ENCODE measurements around the gene TJP1. TPM values are rescaled to one million over a fixed set of nuclear protein-coding genes. Genes with fewer than 3 reads are reported as not detected.

TJP1 gene
- total RNA-seq, 1 donor from 2014 or later: 148 TPM

GRCh38 chr15:29792426-29793159 is 29.7 kb downstream of the TJP1 start:
- DNase-seq (ENCODE audit: low read depth): no peak
- H3K36me3 ChIP-seq (ENCODE audit: control insufficient read depth, insufficient read depth, low read length): no peaks in the 10 kb centered on the region
- TF ChIP-seq CTCF (IDR thresholded peaks at IDR 0.05; ENCODE audit: insufficient read depth, low read length, poor library complexity, severe bottlenecking): no peak
- H3K4me3 ChIP-seq (ENCODE audit: low read depth, low read length): no peak overlapping the region
- H3K27me3 ChIP-seq (ENCODE audit: control insufficient read depth, insufficient read depth, low read length): no peaks in the 10 kb centered on the region

- no peaks in the 10 kb centered on the region for H3K27me3 ChIP-seq (ENCODE audit: control insufficient read depth, insufficient read depth, low read length)
- TF ChIP-seq CTCF (IDR thresholded peaks at IDR 0.05; ENCODE audit: insufficient read depth, low read length, poor library complexity, severe bottlenecking): no peak
These were observed 31.7 kb downstream of the TJP1 start for GRCh38 chr15:29790607-29791006.

GRCh38 chr15:29789871-29790270 is 32.4 kb downstream of the TJP1 start:
- H3K36me3 ChIP-seq (ENCODE audit: control insufficient read depth, insufficient read depth, low read length): no peaks in the 10 kb centered on the region
- DNase-seq (ENCODE audit: low read depth): no peak
- no peak for TF ChIP-seq CTCF (IDR thresholded peaks at IDR 0.05; ENCODE audit: insufficient read depth, low read length, poor library complexity, severe bottlenecking)
- no peaks in the 10 kb centered on the region for H3K27me3 ChIP-seq (ENCODE audit: control insufficient read depth, insufficient read depth, low read length)
- H3K4me3 ChIP-seq (ENCODE audit: low read depth, low read length): no peak overlapping the region

More at GRCh38 chr15:29790607-29791006, 31.7 kb downstream of the TJP1 start:
- no peaks in the 10 kb centered on the region for H3K36me3 ChIP-seq (ENCODE audit: control insufficient read depth, insufficient read depth, low read length)
- no peak overlapping the region for H3K4me3 ChIP-seq (ENCODE audit: low read depth, low read length)
- no peak for DNase-seq (ENCODE audit: low read depth)

GRCh38 chr15:29788433-29789034 is 33.7 kb downstream of the TJP1 start:
- H3K4me3 ChIP-seq (ENCODE audit: low read depth, low read length): no peak overlapping the region

GRCh38 chr15:29787767-29788166 is 34.5 kb downstream of the TJP1 start:
- TF ChIP-seq CTCF (IDR thresholded peaks at IDR 0.05; ENCODE audit: insufficient read depth, low read length, poor library complexity, severe bottlenecking): no peak
- Histone ChIP-seq H3K27me3 (ENCODE audit: control insufficient read depth, insufficient read depth, low read length) (no peaks in the 10 kb centered on the region), H3K36me3 (ENCODE audit: control insufficient read depth, insufficient read depth, low read length) (no peaks in the 10 kb centered on the region), H3K4me3 (ENCODE audit: low read depth, low read length) (no peak overlapping the region)
- DNase-seq (ENCODE audit: low read depth): no peak

More at GRCh38 chr15:29788433-29789034, 33.7 kb downstream of the TJP1 start:
- no peak for DNase-seq (ENCODE audit: low read depth)
- no peaks in the 10 kb centered on the region for H3K36me3 ChIP-seq (ENCODE audit: control insufficient read depth, insufficient read depth, low read length)
- H3K27me3 ChIP-seq (ENCODE audit: control insufficient read depth, insufficient read depth, low read length): no peaks in the 10 kb centered on the region
- no peak for TF ChIP-seq CTCF (IDR thresholded peaks at IDR 0.05; ENCODE audit: insufficient read depth, low read length, poor library complexity, severe bottlenecking)

Data from kidney epithelial cell (primary cell).